DND-41 (cell line): ENCODE results near the gene STX1A.

Experiments
- ATAC-seq: fragments of 200-7000 bp; cut with Tn5 transposase; 3 replicates; pipeline ENCODE4 v1.9.1; 2021; ENCODE audit warnings: low read depth; ENCODE audit not compliant: insufficient read depth
- DNase-seq: peaks from one replicate; pipeline ENCODE4 v3.0.0-alpha.2; 2020
- H2AFZ ChIP-seq: 2 replicates; pipeline ENCODE4 v1.6.0; 2012; ENCODE audit warnings: low read depth, low read length
- H3K27ac ChIP-seq: 2 replicates; pipeline ENCODE4 v1.5.1; 2012; ENCODE audit warnings: low read length, inconsistent platforms
- H3K27me3 ChIP-seq: fragments of 200-600 bp; sonication (generic); 2 replicates; pipeline ENCODE4 v1.6.0; 2012; ENCODE audit warnings: low read length, mild to moderate bottlenecking, inconsistent platforms; ENCODE audit not compliant: insufficient read depth, poor library complexity
- H3K36me3 ChIP-seq: 2 replicates; pipeline ENCODE4 v1.5.1; 2012; ENCODE audit warnings: low read length, inconsistent platforms; ENCODE audit not compliant: insufficient read depth
- H3K4me1 ChIP-seq: 2 replicates; pipeline ENCODE4 v1.5.1; 2012; ENCODE audit warnings: mild to moderate bottlenecking, low read length; ENCODE audit not compliant: insufficient read depth
- H3K4me2 ChIP-seq: 2 replicates; pipeline ENCODE4 v1.6.0; 2012; ENCODE audit warnings: mild to moderate bottlenecking, moderate library complexity, low read length, inconsistent platforms; ENCODE audit not compliant: insufficient read depth
- H3K4me3 ChIP-seq, 2 experiments: fragments of 200-600 bp in 1 of 2; shearing (Covaris generic) in 1 of 2; 2 replicates each; pipeline ENCODE4 v1.5.1; 2012 to 2016; ENCODE audit warnings: inconsistent platforms in 2 of 2, low read length in 2 of 2, mild to moderate bottlenecking in 2 of 2, low read depth in 1 of 2, moderate library complexity in 1 of 2
- H3K79me2 ChIP-seq: 2 replicates; pipeline ENCODE4 v1.6.0; 2012; ENCODE audit warnings: low read length, inconsistent platforms; ENCODE audit not compliant: insufficient read depth
- H3K9ac ChIP-seq: 2 replicates; pipeline ENCODE4 v1.6.0; 2012; ENCODE audit warnings: low read depth, mild to moderate bottlenecking, inconsistent platforms, low read length, moderate library complexity
- H3K9me3 ChIP-seq: 2 replicates; pipeline ENCODE4 v1.5.1; 2012; ENCODE audit warnings: low read length, moderate library complexity, mild to moderate bottlenecking, inconsistent platforms; ENCODE audit not compliant: insufficient read depth, severe bottlenecking
- H4K20me1 ChIP-seq: 2 replicates; pipeline ENCODE4 v1.6.0; 2012; ENCODE audit warnings: low read length; ENCODE audit not compliant: insufficient read depth
- EZH2 ChIP-seq: IDR thresholded peaks from 3 replicates; pipeline ENCODE4 v1.6.1; 2012; ENCODE audit warnings: borderline replicate concordance, low read depth, mild to moderate bottlenecking, moderate library complexity, low read length, inconsistent platforms; ENCODE audit not compliant: severe bottlenecking
- TF ChIP-seq, protein P1 (sequence below): IDR thresholded peaks from 2 replicates; pipeline ENCODE4 v1.5.1; 2012; ENCODE audit warnings: borderline replicate concordance, low read length, moderate library complexity, mild to moderate bottlenecking; ENCODE audit not compliant: poor library complexity, severe bottlenecking; ENCODE audit errors: extremely low read depth

STX1A gene

DNA sequence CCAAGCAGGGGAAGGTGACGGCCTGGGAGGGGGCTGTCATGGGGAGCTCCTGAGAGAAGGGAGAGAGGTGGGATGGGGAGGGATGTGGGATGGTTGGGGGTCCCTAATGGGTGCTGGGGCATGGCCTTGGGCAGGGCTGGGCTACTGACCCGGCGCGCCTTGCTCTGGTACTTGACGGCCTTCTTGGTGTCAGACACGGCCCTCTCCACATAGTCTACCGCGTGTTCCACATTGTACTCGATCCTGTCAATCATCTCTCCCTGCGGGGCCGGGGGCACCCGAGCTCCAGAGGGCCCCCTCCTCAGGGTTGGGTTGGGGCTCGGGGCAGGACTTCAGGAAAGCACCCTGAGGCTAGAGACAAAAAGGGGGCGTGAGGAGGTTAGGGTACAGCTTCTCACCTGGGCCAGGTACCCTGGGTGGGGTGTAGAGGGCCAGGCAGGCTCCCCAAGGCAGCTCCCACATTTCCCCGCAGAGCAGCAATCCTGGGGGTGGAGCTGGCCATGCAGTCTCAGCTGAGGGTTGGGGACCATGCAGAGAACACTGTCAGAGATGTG, 18.8 kb downstream of the STX1A start:
- TF ChIP-seq, protein P1, sequence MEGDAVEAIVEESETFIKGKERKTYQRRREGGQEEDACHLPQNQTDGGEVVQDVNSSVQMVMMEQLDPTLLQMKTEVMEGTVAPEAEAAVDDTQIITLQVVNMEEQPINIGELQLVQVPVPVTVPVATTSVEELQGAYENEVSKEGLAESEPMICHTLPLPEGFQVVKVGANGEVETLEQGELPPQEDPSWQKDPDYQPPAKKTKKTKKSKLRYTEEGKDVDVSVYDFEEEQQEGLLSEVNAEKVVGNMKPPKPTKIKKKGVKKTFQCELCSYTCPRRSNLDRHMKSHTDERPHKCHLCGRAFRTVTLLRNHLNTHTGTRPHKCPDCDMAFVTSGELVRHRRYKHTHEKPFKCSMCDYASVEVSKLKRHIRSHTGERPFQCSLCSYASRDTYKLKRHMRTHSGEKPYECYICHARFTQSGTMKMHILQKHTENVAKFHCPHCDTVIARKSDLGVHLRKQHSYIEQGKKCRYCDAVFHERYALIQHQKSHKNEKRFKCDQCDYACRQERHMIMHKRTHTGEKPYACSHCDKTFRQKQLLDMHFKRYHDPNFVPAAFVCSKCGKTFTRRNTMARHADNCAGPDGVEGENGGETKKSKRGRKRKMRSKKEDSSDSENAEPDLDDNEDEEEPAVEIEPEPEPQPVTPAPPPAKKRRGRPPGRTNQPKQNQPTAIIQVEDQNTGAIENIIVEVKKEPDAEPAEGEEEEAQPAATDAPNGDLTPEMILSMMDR = no peak
- ATAC-seq = no peak
- Histone ChIP-seq H3K79me2 (no peaks in the 10 kb centered on the region), H2AFZ (no peak overlapping the region), H3K9ac (no peak overlapping the region), H3K27me3 (no peaks in the 10 kb centered on the region), H3K4me1 (peaks cover 6% of the 10 kb centered on the region), H3K4me2 (no peak overlapping the region), H4K20me1 (peaks cover 19% of the 10 kb centered on the region), H3K27ac (no peak overlapping the region), H3K9me3 (no peaks in the 10 kb centered on the region), H3K4me3 (no peak overlapping the region), H3K36me3 (peaks cover 41% of the 10 kb centered on the region)
- DNase-seq = no peak

DNA sequence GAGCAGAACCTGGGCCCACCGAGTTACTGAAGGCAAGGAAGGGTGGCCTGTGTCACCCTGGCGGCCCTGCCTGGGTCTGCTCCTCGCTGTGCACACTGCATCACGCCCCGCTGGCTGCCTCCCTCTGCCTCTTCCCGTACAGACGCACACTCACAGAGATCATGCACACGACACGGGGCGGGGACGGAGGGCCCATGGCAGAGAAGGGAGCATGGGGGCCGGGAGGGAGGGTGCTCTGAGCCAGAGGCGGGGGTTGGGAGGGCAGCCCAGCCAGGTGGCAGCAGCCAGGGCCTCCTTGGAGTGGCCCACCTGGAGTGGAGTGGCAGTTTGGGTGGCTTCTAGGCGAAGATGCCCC, 19.4 kb downstream of the STX1A start:
- H3K27me3 ChIP-seq = no peaks in the 10 kb centered on the region
- no peak for DNase-seq
- no peak overlapping the region for H3K9ac ChIP-seq
- peaks cover 18% of the 10 kb centered on the region for H4K20me1 ChIP-seq
- H3K79me2 ChIP-seq = no peaks in the 10 kb centered on the region
- peaks cover 46% of the 10 kb centered on the region for H3K36me3 ChIP-seq
- peaks cover 6% of the 10 kb centered on the region for H3K4me1 ChIP-seq
- H3K9me3 ChIP-seq = no peaks in the 10 kb centered on the region
- no peak overlapping the region for H3K4me3 ChIP-seq
- H3K27ac ChIP-seq = no peak overlapping the region
- H3K4me2 ChIP-seq = no peak overlapping the region
- ATAC-seq = no peak
- TF ChIP-seq, protein P1 = no peak
- no peak for TF ChIP-seq EZH2
- no peak overlapping the region for H2AFZ ChIP-seq

DNA sequence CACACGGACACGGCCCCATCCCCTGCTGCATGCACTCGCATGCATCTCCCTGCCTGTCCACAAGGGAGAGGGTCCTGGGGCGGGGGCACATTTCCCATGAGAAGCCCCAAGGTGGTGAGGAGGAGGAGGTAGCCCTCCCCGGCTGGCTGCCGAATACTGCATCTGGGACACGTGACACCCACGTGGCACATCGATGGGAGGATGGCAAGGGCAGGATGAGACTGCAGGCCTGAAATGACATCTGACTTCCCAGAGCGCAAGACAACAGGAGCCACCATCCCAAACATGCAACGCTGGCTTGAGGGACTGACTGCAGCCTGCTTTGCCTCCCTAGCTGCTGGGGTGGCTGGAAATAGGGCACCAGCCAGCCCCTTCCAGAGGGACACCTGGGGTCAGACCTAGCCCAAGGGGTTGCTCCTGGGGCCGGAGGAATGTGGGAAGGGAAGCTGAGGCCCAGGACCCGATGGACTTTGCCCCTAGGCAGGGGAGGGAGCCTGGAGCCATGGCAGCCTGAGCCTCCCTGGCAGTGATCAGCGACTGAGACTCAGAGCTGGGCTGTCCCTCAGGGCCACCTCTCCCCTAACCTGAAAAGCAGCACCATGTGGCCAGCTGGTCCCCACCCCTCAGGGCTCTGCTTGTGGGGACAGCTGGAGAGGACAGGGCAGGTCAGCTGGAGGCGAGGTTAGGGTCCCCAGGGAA, 19.9 kb downstream of the STX1A start:
- Histone ChIP-seq H3K4me1 (peaks cover 6% of the 10 kb centered on the region), H3K4me2 (no peak overlapping the region), H3K27me3 (no peaks in the 10 kb centered on the region), H3K9me3 (no peaks in the 10 kb centered on the region), H3K36me3 (peaks cover 52% of the 10 kb centered on the region), H3K79me2 (no peaks in the 10 kb centered on the region), H4K20me1 (peaks cover 12% of the 10 kb centered on the region), H3K27ac (no peak overlapping the region), H3K4me3 (no peak overlapping the region), H2AFZ (no peak overlapping the region), H3K9ac (no peak overlapping the region)
- no peak for DNase-seq
- no peak for TF ChIP-seq EZH2
- TF ChIP-seq, protein P1 = peak; percentile 12
- ATAC-seq = no peak
